Activated CD4-positive, alpha-beta memory T cell treated with anti-CD3 and anti-CD28 coated beads for 36 hours (primary cell): Measurements from ENCODE around the gene DDX56. TPM values are rescaled to one million over a fixed set of nuclear protein-coding genes. Genes with fewer than 3 reads are reported as not detected.

Experiments
- CTCF ChIA-PET: fragments of 350-600 bp; sonication (Branson Sonifier 250); formaldehyde crosslinking; loops from one replicate; lab custom pipeline; 2021; ENCODE audit warnings: antibody characterized with exemption, inconsistent platforms; lab: Charles Lee
- POLR2A ChIA-PET: fragments of 350-600 bp; sonication (Branson Sonifier 250); formaldehyde crosslinking; loops from one replicate; lab custom pipeline; 2021; ENCODE audit warnings: antibody characterized with exemption; lab: Charles Lee
- DNase-seq: peaks from one replicate; pipeline ENCODE4 v3.0.0-alpha.2; 2020
- H3K27ac Mint-ChIP-seq: one replicate; pipeline ENCODE4 v1.8.0; 2021; ENCODE audit warnings: mixed read lengths
- H3K27me3 Mint-ChIP-seq: one replicate; pipeline ENCODE4 v1.8.0; 2021; ENCODE audit warnings: mixed read lengths
- H3K36me3 Mint-ChIP-seq: one replicate; pipeline ENCODE4 v1.8.0; 2021; ENCODE audit warnings: mixed read lengths
- H3K4me1 Mint-ChIP-seq: one replicate; pipeline ENCODE4 v1.8.0; 2021; ENCODE audit warnings: low read depth, mixed read lengths
- H3K4me3 Mint-ChIP-seq: one replicate; pipeline ENCODE4 v1.8.0; 2021; ENCODE audit warnings: mild to moderate bottlenecking, mixed read lengths
- H3K9me3 Mint-ChIP-seq: one replicate; pipeline ENCODE4 v1.8.0; 2021; ENCODE audit warnings: mixed read lengths
- intact Hi-C: fragments of 100-400 bp; cut with micrococcal nuclease; formaldehyde crosslinking; loops from one replicate; pipeline ENCODE4 v1.15.1; 2023
- total RNA-seq, 2 experiments: library from RNA; stranded (reverse); gene quantifications; one replicate each; pipeline ENCODE4 v1.2.3, GENCODE V29; 2021

DDX56 gene
- total RNA-seq, 2 experiments from 2014 or later: 84.0 to 87.0 TPM

- Mint-ChIP-seq H3K36me3 (no peaks in the 10 kb centered on the region), H3K9me3 (no peaks in the 10 kb centered on the region)
Measured at GRCh38 chr7:44595934-44596635, 22.4 kb upstream of the DDX56 start.

GRCh38 chr7:44590910-44591309 lies 17.2 kb upstream of the DDX56 start:
- CTCF ChIA-PET: interaction anchor here (0.6 to 0.8 kb wide), 3 partner anchors 201 to 225 kb away, joined by 3 read pairs; no protein-coding TSS in a partner anchor
- H3K9me3 Mint-ChIP-seq: no peaks in the 10 kb centered on the region
- no peak overlapping the region for H3K27ac Mint-ChIP-seq
- H3K27me3 Mint-ChIP-seq: no peaks in the 10 kb centered on the region
- no peaks in the 10 kb centered on the region for H3K36me3 Mint-ChIP-seq
- H3K4me1 Mint-ChIP-seq: peaks cover 8% of the 10 kb centered on the region
- no peak for DNase-seq
- POLR2A ChIA-PET: interaction anchor here (0.5 kb wide), 1 partner anchor 320 kb away, joined by 8 read pairs; no protein-coding TSS in a partner anchor
- intact Hi-C loops: no loop called here
- no peak overlapping the region for H3K4me3 Mint-ChIP-seq

More at GRCh38 chr7:44595934-44596635, 22.4 kb upstream of the DDX56 start:
- Mint-ChIP-seq H3K4me3 (no peak overlapping the region), H3K4me1 (no peaks in the 10 kb centered on the region), H3K27ac (no peak overlapping the region), H3K27me3 (no peaks in the 10 kb centered on the region)
- no peak for DNase-seq
- ChIA-PET CTCF (no interaction called here), POLR2A (no interaction called here)
- intact Hi-C loops: no loop called here

- Mint-ChIP-seq H3K36me3 (no peaks in the 10 kb centered on the region), H3K27me3 (no peaks in the 10 kb centered on the region), H3K9me3 (no peaks in the 10 kb centered on the region), H3K4me1 (peaks cover 8% of the 10 kb centered on the region), H3K27ac (peak overlapping the region; percentile 33), H3K4me3 (no peak overlapping the region)
- peak; percentile 73 for DNase-seq
- intact Hi-C loops: loop anchor here (1.0 to 2.0 kb wide), 4 partner anchors 50 to 334 kb away; no protein-coding TSS in a partner anchor
- POLR2A ChIA-PET: no interaction called here
- CTCF ChIA-PET: interaction anchor here (0.7 to 1.3 kb wide), 5 partner anchors 11 to 259 kb away, joined by 3 to 6 read pairs (median 4); no protein-coding TSS in a partner anchor
Measured at GRCh38 chr7:44587843-44588711, 14.4 kb upstream of the DDX56 start.

- H3K36me3 Mint-ChIP-seq: peaks cover 31% of the 10 kb centered on the region
- CTCF ChIA-PET: interaction anchor here (0.7 to 3.0 kb wide), 2 partner anchors 18 to 337 kb away, joined by 3 to 17 read pairs; no protein-coding TSS in a partner anchor
- no peak for DNase-seq
- POLR2A ChIA-PET: interaction anchor here (0.8 to 2.9 kb wide), 9 partner anchors 10 to 418 kb away, joined by 3 to 27 read pairs (median 7); partner anchors contain the start of genes DDX56, H2AZ2, OGDH and PURB
- peaks cover 34% of the 10 kb centered on the region for H3K4me1 Mint-ChIP-seq
- H3K27ac Mint-ChIP-seq: peak overlapping the region; percentile 91
- H3K9me3 Mint-ChIP-seq: no peaks in the 10 kb centered on the region
- peak overlapping the region; percentile 91 for H3K4me3 Mint-ChIP-seq
- H3K27me3 Mint-ChIP-seq: peaks cover 3% of the 10 kb centered on the region
- intact Hi-C loops: loop anchor here (2.0 kb wide), 3 partner anchors 213 to 527 kb away; partner anchors contain the start of genes PPIA, PURB and TBRG4
Measured at GRCh38 chr7:44583146-44583865, 9.6 kb upstream of the DDX56 start.

GRCh38 chr7:44581879-44582603 lies 8.3 kb upstream of the DDX56 start, which contains the start of gene TMED4:
Gene TMED4 (minus strand): TSS chr7:44582231. CDS start chr7:44582206, 25 bp downstream.
- H3K36me3 Mint-ChIP-seq: peaks cover 36% of the 10 kb centered on the region
- DNase-seq: peak; percentile 100
- peak within 1 kb of the TSS; percentile 91 for H3K4me3 Mint-ChIP-seq
- H3K27ac Mint-ChIP-seq: peak within 1 kb of the TSS; percentile 91
- CTCF ChIA-PET: interaction anchor here (0.7 to 3.0 kb wide), 5 partner anchors 17 to 339 kb away, joined by 3 to 17 read pairs (median 3); partner anchors contain the start of gene H2AZ2
- H3K9me3 Mint-ChIP-seq: no peaks in the 10 kb centered on the region
- intact Hi-C loops: loop anchor here (1.0 to 2.0 kb wide), 8 partner anchors 8 to 529 kb away; partner anchors contain the start of genes H2AZ2, OGDH, PPIA and PURB
- H3K27me3 Mint-ChIP-seq: peaks cover 3% of the 10 kb centered on the region
- H3K4me1 Mint-ChIP-seq: peaks cover 29% of the 10 kb centered on the region
- POLR2A ChIA-PET: interaction anchor here (0.6 to 2.9 kb wide), 20 partner anchors 9 to 530 kb away, joined by 3 to 27 read pairs (median 4); partner anchors contain the start of genes DDX56, H2AZ2, OGDH and PPIA

- H3K4me3 Mint-ChIP-seq: peak overlapping the region; percentile 91
- H3K27ac Mint-ChIP-seq: peak overlapping the region; percentile 91
Measured at GRCh38 chr7:44580945-44581878, 7.5 kb upstream of the DDX56 start.

GRCh38 chr7:44576228-44576627 lies 2.5 kb upstream of the DDX56 start:
- peaks cover 66% of the 10 kb centered on the region for H3K36me3 Mint-ChIP-seq
- ChIA-PET CTCF (interaction anchor here (4.5 kb wide), 1 partner anchor 11 kb away, joined by 35 read pairs; no protein-coding TSS in a partner anchor), POLR2A (interaction anchor here (0.9 kb wide), 1 partner anchor 221 kb away, joined by 3 read pairs; no protein-coding TSS in a partner anchor)
- H3K4me3 Mint-ChIP-seq: peak overlapping the region; percentile 10
- DNase-seq: no peak
- H3K27ac Mint-ChIP-seq: peak overlapping the region; percentile 24
- no peaks in the 10 kb centered on the region for H3K9me3 Mint-ChIP-seq
- peaks cover 57% of the 10 kb centered on the region for H3K4me1 Mint-ChIP-seq
- H3K27me3 Mint-ChIP-seq: no peaks in the 10 kb centered on the region
- intact Hi-C loops: no loop called here

More at GRCh38 chr7:44580945-44581878, 7.5 kb upstream of the DDX56 start:
- H3K36me3 Mint-ChIP-seq: peaks cover 37% of the 10 kb centered on the region
- ChIA-PET POLR2A (interaction anchor here (0.9 to 2.9 kb wide), 12 partner anchors 8 to 531 kb away, joined by 3 to 27 read pairs (median 5); partner anchors contain the start of genes DDX56, H2AZ2, OGDH and PPIA), CTCF (interaction anchor here (1.1 to 3.0 kb wide), 3 partner anchors 16 to 266 kb away, joined by 3 to 17 read pairs (median 9); partner anchors contain the start of gene H2AZ2)
- intact Hi-C loops: no loop called here
- no peaks in the 10 kb centered on the region for H3K9me3 Mint-ChIP-seq
- H3K27me3 Mint-ChIP-seq: peaks cover 3% of the 10 kb centered on the region
- DNase-seq: peak; percentile 71
- H3K4me1 Mint-ChIP-seq: peaks cover 30% of the 10 kb centered on the region

GRCh38 chr7:44575054-44575453 lies 1.3 kb upstream of the DDX56 start:
- intact Hi-C loops: no loop called here
- POLR2A ChIA-PET: interaction anchor here (0.7 to 2.4 kb wide), 2 partner anchors 10 to 389 kb away, joined by 4 to 19 read pairs; no protein-coding TSS in a partner anchor
- H3K9me3 Mint-ChIP-seq: no peaks in the 10 kb centered on the region
- H3K36me3 Mint-ChIP-seq: peaks cover 63% of the 10 kb centered on the region
- peaks cover 49% of the 10 kb centered on the region for H3K4me1 Mint-ChIP-seq
- CTCF ChIA-PET: interaction anchor here (0.5 to 4.5 kb wide), 5 partner anchors 9 to 273 kb away, joined by 3 to 35 read pairs (median 3); partner anchors contain the start of gene H2AZ2
- peak overlapping the region; percentile 92 for H3K4me3 Mint-ChIP-seq
- H3K27ac Mint-ChIP-seq: peak overlapping the region; percentile 91
- no peak for DNase-seq
- no peaks in the 10 kb centered on the region for H3K27me3 Mint-ChIP-seq

GRCh38 chr7:44574287-44574872 lies 672 bp upstream of the DDX56 start:
- intact Hi-C loops: loop anchor here (1.0 kb wide), 2 partner anchors 8 to 311 kb away; partner anchors contain the start of genes PURB and TMED4
- peaks cover 46% of the 10 kb centered on the region for H3K4me1 Mint-ChIP-seq
- ChIA-PET POLR2A (interaction anchor here (0.6 to 2.5 kb wide), 10 partner anchors 7 to 389 kb away, joined by 3 to 23 read pairs (median 6); partner anchors contain the start of genes NUDCD3, OGDH and TMED4), CTCF (interaction anchor here (0.5 to 4.5 kb wide), 6 partner anchors 9 to 513 kb away, joined by 3 to 35 read pairs (median 4); partner anchors contain the start of gene H2AZ2)
- H3K27me3 Mint-ChIP-seq: no peaks in the 10 kb centered on the region
- H3K27ac Mint-ChIP-seq: peak overlapping the region; percentile 91
- no peaks in the 10 kb centered on the region for H3K9me3 Mint-ChIP-seq
- peaks cover 63% of the 10 kb centered on the region for H3K36me3 Mint-ChIP-seq
- no peak for DNase-seq
- peak overlapping the region; percentile 92 for H3K4me3 Mint-ChIP-seq
